ENCODE measurements around the gene HLA-DOA.

HLA-DOA gene

DNA sequence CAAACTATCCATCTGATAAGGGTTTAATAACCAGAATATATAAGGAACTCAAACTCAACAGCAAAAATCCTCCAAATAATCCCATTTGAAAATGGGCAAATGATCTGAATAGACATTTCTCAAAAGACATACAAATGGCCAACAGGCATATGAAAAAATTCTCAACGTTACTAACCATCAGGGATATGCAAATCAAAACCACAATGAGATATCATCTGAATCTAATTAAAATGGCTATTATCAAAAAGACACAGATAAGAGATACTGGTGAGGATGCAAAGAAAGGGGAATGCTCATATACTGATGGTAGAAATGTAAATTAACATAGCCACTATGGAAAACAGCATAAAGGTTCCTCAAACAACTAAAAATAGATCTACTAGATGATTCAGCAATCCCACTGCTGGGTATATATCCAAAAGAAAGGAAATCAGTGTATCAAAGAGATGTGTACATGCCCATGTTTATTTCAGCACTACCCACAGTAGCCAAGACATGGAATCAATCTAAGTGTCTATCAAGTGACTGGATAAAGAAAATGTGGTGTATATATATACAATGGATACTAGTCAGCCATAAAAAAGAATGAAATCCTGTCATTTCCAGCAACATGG is 47.1 kb downstream of the HLA-DOA start:
- TF ChIP-seq, protein P1, sequence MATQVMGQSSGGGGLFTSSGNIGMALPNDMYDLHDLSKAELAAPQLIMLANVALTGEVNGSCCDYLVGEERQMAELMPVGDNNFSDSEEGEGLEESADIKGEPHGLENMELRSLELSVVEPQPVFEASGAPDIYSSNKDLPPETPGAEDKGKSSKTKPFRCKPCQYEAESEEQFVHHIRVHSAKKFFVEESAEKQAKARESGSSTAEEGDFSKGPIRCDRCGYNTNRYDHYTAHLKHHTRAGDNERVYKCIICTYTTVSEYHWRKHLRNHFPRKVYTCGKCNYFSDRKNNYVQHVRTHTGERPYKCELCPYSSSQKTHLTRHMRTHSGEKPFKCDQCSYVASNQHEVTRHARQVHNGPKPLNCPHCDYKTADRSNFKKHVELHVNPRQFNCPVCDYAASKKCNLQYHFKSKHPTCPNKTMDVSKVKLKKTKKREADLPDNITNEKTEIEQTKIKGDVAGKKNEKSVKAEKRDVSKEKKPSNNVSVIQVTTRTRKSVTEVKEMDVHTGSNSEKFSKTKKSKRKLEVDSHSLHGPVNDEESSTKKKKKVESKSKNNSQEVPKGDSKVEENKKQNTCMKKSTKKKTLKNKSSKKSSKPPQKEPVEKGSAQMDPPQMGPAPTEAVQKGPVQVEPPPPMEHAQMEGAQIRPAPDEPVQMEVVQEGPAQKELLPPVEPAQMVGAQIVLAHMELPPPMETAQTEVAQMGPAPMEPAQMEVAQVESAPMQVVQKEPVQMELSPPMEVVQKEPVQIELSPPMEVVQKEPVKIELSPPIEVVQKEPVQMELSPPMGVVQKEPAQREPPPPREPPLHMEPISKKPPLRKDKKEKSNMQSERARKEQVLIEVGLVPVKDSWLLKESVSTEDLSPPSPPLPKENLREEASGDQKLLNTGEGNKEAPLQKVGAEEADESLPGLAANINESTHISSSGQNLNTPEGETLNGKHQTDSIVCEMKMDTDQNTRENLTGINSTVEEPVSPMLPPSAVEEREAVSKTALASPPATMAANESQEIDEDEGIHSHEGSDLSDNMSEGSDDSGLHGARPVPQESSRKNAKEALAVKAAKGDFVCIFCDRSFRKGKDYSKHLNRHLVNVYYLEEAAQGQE (IDR thresholded peaks at IDR 0.05; ENCODE audit: insufficient read depth in 1 of 2, low read depth in 2 of 2, low read length in 2 of 2) = no peak
- no peak for TF ChIP-seq POLR2AphosphoS5 (IDR thresholded peaks at IDR 0.05; ENCODE audit: low read depth, low read length)
- TF ChIP-seq TAF1 (IDR thresholded peaks at IDR 0.05; ENCODE audit: borderline replicate concordance, insufficient read depth, low read length) = no peak
- no peak for TF ChIP-seq SIN3A (IDR thresholded peaks at IDR 0.05; ENCODE audit: borderline replicate concordance, insufficient read depth, low read length)
- no peak for TF ChIP-seq FOXP2 (optimal IDR thresholded peaks at IDR 0.05; ENCODE audit: borderline replicate concordance, extremely low read depth, extremely low read length, insufficient read depth)

DNA sequence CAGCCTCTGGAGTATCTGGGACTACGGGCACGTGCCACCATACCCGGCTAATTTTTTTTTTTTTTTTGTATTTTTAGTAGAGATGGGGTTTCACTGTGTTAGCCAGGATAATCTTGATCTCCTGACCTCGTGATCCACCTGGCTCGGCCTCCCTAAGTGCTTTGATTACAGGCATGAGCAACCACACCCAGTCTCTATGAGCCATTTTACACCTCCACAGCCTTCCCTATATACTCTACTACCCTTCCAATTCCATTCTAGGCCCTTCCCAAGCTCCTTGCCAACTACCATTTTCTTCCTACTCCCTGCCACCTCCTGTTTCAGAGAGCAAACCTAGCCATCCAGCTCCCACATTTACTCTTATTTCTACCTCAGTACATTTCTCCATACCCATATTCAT is 48.8 kb downstream of the HLA-DOA start:
- no peak for TF ChIP-seq POLR2AphosphoS5 (IDR thresholded peaks at IDR 0.05; ENCODE audit: low read depth, low read length)
- TF ChIP-seq, protein P1 (IDR thresholded peaks at IDR 0.05; ENCODE audit: insufficient read depth in 1 of 2, low read depth in 2 of 2, low read length in 2 of 2) = no peak
- no peak for TF ChIP-seq FOXP2 (optimal IDR thresholded peaks at IDR 0.05; ENCODE audit: borderline replicate concordance, extremely low read depth, extremely low read length, insufficient read depth)
- no peak for TF ChIP-seq SIN3A (IDR thresholded peaks at IDR 0.05; ENCODE audit: borderline replicate concordance, insufficient read depth, low read length)
- TF ChIP-seq TAF1 (IDR thresholded peaks at IDR 0.05; ENCODE audit: borderline replicate concordance, insufficient read depth, low read length) = no peak

DNA sequence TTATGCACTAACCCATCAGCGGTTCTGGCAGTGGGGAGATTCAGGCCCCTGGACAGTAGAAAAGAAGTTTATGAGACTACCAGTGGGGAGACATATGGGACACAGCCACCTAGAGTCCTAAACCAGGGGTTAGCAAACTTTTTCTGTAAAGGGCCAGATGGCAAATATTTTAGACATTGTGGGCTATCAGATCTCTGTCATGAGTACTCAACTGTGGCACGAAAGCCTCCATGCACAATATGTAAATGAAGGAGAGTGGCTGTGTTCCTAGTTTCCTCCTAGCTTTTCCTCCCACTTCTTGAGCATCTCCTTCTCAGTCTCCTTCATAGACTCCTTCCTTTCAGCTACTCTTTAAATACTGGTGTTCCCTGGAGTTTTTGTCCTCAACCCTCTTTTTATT is 53.2 kb downstream of the HLA-DOA start:
- TF ChIP-seq POLR2AphosphoS5 (IDR thresholded peaks at IDR 0.05; ENCODE audit: low read depth, low read length) = no peak
- no peak for TF ChIP-seq TAF1 (IDR thresholded peaks at IDR 0.05; ENCODE audit: borderline replicate concordance, insufficient read depth, low read length)
- TF ChIP-seq SIN3A (IDR thresholded peaks at IDR 0.05; ENCODE audit: borderline replicate concordance, insufficient read depth, low read length) = no peak
- TF ChIP-seq, protein P1 (IDR thresholded peaks at IDR 0.05; ENCODE audit: insufficient read depth in 1 of 2, low read depth in 2 of 2, low read length in 2 of 2) = no peak
- TF ChIP-seq FOXP2 (optimal IDR thresholded peaks at IDR 0.05; ENCODE audit: borderline replicate concordance, extremely low read depth, extremely low read length, insufficient read depth) = no peak

DNA sequence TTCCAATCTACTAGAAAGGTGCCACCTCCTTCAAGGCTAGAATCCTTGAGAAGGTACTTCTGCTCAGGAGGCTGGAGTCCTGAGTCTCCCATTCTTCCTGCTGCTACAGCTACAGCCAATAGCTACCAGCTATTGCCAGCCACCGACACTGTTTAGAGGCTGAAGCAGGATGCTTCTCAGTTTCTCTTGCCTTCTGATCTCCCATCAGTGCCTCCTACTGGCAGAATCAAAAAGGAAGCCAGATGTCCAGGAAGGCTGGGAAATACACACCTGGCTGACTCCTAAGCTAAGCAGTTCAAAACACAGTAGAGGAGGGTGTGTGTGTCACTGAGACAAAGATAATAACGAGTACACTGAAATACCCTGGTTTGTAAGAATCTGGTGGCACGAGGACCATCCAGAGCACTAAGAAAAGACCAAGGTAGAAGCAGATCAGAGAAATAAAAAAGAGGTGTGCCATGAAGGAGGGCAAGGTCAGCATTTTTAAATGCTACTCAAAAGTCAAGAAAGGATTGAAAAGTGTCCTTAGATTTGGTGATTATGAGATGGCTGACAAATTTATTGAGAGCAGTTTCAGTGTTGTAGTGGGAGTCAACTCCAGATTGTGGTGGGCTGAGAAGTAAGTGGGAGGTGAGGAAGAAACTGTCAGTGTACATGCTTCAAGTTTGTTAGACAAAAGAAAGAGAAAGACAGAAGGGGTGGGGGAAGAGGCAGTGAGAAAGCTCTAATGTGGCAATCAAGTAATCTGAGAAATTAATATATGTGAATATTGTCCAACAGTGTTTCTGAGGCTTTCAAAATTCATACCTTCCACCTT is 54.2 kb downstream of the HLA-DOA start:
- TF ChIP-seq TAF1 (IDR thresholded peaks at IDR 0.05; ENCODE audit: borderline replicate concordance, insufficient read depth, low read length) (no peak), FOXP2 (optimal IDR thresholded peaks at IDR 0.05; ENCODE audit: borderline replicate concordance, extremely low read depth, extremely low read length, insufficient read depth) (no peak), SIN3A (IDR thresholded peaks at IDR 0.05; ENCODE audit: borderline replicate concordance, insufficient read depth, low read length) (no peak), POLR2AphosphoS5 (IDR thresholded peaks at IDR 0.05; ENCODE audit: low read depth, low read length) (no peak)
- TF ChIP-seq, protein P1 (IDR thresholded peaks at IDR 0.05; ENCODE audit: insufficient read depth in 1 of 2, low read depth in 2 of 2, low read length in 2 of 2) = no peak

Data from PFSK-1 (cell line).